DMS53 treated with DMSO at 0.1 percent for 48 hours (cell line): Measurements from ENCODE around the gene PPIE.
"Not testable (repeated sequence)": the region's sequence is repeated elsewhere in the genome, so short reads cannot be mapped to it uniquely, and the experiment has no call there.

ENCODE experiments used
- DNase-seq: peaks from one replicate; lab custom pipeline; 2025; ENCODE audit not compliant: unreplicated experiment; lab: John Stamatoyannopoulos, UW

The PPIE gene

DNA sequence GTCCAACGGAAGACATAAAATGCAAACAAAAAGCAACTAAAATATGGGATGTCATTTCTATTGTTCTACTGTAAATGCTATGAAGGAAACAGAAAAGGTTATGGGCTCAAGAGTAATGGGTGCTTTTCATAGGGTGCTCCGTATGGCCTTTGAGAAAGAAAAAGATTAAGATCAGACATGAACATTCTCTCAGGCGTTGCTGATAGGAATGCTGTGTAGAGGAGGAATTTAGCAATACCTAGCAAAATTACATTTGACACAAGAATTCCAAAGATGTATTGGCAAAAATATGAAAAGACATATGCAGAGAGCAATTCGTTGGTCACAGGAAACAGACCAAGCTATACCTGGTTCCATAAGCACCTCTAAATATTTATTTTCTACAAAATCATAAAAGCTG lies 38.2 kb downstream of the PPIE start:
- no peak for DNase-seq

DNA sequence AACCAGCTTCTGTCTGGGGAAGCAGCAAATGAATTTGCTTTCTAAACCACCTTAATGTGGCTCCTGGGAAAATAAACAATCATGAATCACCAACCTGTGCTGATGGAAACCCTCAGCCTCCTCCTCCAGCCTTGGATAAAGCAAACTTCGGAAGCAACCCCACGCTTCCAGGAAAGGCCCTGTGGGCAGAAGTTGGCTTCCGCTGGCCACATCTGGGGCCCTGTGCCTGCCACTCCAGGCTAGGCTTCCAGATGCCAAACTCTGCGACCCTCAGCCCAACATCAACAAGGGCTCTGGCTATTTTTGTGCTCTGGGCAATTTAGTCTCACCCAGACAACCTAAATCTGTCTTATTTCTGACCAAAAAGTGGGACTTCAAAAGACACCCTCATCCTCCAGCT lies 38.6 kb downstream of the PPIE start:
- DNase-seq, result no peak

DNA sequence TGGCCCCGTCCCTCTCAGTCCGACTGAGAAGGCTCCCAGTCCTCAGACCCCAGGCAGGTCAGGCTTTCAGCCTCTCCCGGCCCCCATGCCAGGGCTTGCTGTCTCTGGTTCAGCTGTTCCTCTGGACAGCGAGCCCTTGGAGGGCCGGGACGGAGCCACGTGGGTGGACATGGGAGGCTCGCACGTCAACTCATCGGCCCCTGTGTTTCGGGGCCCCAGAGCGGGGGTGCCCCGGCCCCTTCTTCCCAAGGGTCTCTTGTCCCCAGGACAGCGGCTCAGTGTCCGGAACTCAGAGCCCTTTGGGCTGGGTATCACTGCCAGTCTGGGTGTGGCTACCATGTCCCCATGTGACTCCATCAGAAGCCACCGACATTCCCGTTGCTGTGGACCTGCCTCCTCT lies 39.2 kb downstream of the PPIE start:
- not testable (repeated sequence) for DNase-seq

DNA sequence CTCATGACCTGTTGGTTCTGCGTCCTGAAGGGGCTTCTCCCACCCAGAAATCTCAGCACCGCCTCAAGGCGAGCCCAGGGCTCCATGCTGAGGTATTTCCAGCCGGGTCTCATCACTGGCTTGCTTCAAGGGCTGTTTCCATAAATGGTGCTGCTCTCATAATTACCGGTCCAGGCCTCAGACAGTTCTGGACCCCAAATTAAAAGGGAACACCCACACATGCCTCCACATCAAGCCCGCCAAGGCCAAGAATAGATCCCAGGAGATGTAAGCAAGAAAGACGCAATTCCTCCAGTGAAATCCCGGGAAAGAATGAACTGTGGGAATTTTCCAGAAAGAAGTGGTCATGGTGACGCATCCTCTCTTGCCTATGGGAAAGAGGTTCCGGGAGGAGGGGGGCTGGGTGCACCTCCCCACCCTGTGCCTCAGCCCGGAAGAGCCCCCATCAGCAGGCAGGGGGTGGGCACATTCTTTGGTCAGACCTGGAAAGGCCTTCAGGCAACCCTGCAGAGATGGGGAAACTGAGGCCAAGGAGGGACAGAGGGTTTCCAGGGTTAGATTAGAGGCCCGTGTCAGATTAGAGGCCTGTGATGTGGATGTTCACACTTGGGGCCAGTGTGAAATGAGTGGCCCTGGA lies 39.9 kb downstream of the PPIE start:
- not testable (repeated sequence) for DNase-seq

DNA sequence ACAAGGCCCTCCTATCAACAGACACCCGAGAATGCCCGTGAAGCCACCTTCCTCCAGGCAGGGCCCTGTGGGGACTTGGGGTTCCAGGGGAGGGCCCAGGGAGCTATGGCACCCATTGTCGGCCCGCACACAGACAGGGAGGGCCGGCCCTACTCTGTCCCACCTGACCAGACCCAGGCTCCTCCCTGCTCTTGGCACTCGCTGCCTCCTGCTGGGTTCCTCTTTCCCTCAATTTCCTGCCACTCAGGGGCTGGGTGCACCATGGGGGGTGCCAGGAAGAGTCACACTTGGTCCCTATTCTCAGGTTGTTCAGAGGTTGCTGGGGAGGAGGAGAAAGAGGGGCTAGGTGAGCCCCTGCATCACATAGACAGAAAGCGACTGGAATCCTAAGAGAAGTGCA lies 40.5 kb downstream of the PPIE start:
- no peak for DNase-seq

DNA sequence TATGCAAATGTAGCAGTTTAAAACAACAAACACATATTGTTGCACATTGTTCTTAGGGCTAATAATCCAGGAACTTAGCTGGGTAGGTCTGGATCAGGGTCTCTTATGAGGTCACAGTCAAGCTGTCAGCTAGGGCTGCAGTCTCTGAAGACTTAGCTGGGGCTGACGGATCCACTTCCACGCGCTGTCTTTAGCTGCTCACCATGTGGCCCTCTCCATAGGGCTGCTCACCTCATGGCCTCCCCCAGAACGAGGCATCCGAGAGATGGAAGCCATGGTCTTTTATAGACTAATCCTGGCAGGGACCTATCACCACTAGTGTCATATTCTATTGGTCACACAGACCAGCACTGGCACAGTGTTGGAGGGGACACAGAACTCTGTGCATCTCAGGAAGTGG lies 41.1 kb downstream of the PPIE start:
- no peak for DNase-seq

DNA sequence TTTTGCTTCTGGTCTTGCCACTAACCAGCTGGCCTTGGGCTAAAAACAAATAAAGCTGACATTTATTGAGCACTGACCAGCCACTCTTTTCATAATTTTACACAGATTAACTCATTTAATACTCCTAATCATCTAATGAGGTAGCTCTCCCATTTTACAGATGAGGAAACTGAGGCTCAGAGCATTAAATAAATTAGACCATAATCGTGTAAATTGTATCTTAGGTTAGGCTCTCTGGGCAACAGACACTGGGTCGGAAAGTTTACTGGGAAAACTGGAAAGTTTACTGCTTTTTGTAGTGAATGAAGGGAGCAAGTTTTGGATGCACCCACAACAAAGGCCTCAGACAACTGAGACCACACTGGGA lies 42.6 kb downstream of the PPIE start:
- no peak for DNase-seq

DNA sequence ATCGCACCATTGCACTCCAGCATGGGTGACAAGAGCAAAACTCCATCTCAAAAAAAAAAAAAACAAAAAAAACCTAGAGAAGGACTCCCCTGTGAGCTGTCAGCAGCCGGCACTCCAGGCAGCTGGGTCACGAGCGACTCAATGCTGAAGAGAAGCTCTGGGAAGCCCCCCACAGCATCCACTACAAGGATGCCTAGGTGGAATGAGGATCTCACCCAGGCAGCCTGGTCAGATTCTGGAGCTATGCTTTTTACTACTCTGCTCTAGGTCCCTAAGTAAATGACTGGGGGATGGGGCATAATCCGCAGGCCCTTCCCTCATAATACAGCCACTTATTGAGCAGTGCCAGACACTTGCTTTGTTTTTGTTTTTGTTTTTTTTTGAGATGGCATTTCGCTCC lies 43.4 kb downstream of the PPIE start:
- DNase-seq, result no peak

DNA sequence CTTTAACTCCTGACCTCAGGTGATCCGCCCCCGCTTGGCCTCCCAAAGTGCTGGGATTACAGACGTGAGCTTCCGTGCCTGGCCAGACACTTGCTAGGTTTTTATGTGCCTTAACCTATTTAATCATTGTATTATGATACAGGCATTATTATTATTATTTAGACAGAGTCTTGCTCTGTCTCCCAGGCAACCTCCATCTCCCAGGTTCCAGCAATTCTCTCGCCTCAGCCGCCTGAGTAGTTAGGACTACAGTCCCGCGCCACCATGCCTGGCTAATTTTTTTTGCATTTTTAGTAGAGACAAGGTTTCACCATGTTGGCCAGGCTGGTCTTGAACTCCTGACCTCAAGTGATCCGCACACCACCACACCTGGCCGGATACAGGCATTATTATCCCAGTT lies 44.0 kb downstream of the PPIE start:
- DNase-seq, result not testable (repeated sequence)

DNA sequence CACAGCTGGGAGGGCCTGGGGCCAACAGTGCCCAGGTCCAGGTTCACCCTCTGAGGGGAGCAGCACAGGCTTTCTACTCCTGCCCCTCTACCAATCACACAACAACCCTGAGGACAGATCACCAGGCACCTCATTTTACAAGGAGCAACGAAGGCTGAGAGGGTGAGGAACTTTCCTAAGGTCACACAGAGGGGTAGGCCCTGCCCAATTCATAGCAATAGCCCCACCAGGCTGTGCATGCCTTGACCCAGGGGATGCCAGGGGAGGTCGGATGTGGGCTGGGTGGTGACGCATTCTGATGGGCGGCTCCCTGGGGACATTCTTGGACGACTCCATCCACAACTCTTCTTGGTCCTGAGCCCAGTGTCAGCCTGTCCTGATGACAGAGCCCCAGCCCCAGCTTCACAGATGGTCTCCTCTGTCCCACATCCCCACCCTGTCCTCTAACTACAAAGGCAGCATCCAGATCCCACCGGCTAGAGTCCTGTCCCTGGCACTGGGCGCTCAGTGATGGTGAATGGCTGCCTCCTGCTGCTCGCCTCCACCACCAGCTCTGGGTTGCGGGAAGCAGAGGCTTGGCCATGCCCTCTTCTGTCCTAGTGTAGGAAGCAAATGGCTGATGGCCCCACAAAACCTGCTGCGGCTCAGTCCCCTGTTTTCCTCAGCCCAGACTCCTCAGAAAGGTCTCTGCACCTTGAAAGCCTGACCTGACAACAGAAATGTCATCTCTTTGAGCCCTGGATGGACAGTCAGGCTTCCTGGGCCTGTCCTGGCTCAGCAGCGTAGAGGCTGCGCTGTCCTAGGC lies 47.8 kb downstream of the PPIE start:
- DNase-seq, result not testable (repeated sequence)

DNA sequence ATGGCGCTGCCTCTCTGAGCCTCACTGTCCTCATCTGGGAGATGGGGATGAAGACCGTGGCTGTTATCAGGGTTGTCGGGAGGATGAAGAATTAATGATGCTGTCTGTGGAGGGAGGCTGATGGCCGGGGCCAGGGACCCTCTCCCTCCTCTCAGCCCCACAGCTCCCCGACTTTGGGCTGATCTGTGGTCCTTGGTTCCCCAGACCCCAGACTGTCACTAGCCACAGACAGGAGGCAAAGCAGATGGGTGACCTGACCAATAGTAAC lies 48.4 kb downstream of the PPIE start:
- not testable (repeated sequence) for DNase-seq

DNA sequence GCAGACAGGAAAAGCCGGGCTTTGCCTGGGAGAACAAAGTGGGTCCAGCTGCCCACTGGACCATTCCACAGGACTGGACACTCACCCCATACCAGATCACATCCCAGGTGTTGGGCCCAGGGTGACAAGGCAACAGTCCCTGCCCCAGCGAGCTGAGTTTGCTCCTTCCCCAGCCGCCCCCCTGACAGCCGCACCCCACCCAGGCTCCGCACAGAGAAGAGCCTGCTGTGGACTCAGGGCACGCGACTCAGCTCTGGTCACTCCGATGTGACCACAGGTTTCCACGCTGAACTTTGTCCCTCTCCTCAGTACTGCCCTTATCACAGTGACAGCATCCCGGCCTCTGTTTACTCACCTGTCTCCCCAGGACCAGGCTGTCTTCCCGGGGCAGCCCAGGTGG lies 48.8 kb downstream of the PPIE start:
- no peak for DNase-seq

DNA sequence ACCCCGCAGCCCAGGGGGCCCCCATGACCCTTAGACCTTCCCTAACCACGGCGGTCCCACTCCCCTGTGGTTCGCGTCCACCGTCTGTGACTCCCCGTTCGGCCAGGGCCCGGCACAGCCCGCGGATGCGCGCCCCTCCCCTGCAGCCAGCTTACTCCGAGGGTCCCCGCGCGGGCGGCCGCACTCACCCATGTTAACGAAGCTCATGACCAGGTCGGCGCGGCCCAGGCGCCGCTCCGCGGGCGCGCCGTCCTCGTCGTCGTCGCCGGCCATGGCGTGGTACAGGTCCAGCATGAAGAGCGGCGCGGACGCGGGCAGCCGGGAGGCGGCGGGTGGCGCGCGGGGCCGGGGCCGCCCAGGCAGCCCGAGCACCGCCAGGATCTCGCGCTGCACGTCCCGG lies 49.3 kb downstream of the PPIE start:
- DNase-seq, result not testable (repeated sequence)

DNA sequence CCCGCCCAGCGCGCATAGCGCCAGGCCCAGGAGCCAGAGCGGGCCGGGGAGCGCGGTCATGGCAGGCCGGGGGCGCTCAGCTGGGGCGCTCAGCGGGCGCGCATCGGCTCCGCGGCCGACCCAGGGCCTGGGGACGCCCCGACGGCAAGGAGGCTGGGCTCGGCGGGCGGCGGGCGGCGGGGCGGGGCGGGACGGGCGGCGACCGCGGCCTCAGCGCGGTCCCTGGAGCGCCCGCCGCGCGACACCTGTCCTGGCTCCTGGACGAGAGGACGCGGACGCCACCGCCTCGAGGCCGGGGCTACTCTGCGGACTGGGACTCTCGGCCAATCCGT lies 49.7 kb downstream of the PPIE start:
- no peak for DNase-seq

DNA sequence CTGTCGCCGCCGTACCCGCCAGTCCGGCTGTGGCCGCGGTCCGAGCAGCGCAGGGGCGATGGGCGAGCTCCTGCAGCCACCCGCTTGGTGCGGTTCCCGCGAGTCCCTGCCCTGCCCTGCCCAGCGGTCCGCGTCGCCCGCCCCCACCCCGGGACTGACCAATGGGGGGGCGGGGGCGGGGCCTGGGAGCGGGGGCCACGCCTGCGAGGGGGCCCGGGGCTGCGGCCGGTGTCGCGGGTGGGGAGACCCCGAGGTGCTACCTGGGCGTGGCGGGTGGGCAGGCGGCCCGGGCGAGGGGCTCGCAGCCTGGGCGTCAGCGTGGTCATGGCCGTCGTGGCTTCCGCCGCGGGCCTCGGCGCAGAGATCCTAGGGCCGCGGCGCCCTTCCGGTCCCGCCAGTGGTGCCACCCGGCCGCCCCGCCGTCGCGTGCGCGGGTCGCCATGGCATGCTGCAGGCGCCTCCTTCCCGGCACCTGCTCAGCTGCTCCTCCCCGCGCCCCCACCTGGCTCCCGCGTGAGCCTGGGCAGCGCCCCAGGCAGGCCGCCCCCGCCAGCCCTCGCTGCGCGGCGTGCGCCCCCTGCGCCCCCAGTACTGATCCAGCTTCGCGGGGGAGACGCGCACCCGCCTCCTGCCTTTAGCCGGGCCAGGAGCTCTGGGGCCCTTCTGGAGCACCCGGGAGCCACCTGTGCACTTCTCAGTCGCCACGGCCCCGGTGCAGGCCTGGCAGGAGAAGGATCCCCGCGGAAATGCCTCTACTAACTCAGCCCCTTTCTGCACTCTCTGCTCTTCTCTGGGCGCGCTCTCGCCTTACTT lies 50.3 kb downstream of the PPIE start, which contains the start of gene BMP8B:
TSS of gene BMP8B (minus strand) at position 108 of the 813 bp plus-strand sequence. CDS start 380 bp downstream, outside the sequence.
- peak; percentile 56 for DNase-seq

DNA sequence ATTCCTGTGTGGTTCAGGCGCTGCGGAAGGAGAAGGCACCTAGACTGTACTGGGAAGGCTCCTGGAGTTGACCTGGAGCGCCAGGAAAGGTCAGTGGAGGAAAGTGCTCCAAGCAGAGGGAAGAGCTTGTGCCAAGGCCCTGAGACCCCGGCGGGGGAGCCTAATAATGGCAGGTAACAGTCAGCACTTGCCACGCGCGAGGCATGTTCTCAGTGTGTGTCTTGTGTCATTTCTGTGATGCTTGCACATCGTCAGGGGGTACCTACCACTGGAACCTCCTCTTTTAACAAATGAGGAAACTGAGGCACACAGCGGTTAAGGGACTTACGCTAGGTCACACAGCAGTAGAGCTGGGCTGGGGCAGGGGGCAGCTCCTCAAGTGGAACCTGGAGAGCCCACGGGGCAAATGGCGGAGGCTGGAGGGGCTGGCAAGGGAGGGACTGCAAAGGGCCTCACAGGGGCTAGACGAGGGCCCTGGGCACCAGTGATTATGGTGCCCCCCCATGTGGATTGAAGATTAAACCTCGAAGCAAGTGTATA lies 51.0 kb downstream of the PPIE start:
- no peak for DNase-seq

DNA sequence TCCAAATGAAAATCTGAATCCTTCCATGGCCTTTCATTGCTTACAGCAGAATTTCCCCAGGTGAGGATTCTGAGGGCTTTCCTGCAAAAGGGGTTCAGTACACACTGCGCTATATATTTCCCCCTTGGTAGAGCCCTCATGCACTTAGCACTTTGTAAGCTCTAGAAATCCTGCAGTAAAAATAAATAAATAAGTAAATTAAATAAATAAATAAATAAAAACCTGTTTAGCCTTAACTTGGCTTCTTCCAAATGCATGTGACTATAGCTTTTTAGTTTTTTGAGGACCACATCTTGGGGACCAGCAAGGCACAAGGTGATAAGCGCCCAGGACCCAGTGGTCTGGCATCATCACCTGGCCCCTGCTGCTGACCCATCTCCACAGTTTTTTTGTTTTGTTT lies 53.2 kb downstream of the PPIE start:
- no peak for DNase-seq

DNA sequence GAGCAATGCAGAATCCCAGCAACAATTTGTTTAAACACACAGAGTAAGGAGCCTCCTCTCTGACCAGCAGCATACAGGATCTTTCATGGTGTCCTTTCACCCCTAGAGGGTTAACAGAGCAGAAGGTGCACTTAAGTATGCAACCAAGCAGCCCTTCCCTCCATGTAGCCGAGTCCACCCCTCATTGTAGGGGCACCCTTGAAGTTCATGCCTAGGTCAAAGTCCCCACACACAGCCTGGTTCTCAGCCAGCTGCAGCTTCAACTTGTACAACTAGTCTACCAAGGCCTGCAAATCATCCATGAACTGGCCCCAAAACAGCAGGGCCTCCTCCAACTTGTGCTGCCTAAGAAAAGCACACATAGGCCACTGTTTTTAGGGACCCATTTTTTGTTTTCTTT lies 57.0 kb downstream of the PPIE start:
- no peak for DNase-seq

DNA sequence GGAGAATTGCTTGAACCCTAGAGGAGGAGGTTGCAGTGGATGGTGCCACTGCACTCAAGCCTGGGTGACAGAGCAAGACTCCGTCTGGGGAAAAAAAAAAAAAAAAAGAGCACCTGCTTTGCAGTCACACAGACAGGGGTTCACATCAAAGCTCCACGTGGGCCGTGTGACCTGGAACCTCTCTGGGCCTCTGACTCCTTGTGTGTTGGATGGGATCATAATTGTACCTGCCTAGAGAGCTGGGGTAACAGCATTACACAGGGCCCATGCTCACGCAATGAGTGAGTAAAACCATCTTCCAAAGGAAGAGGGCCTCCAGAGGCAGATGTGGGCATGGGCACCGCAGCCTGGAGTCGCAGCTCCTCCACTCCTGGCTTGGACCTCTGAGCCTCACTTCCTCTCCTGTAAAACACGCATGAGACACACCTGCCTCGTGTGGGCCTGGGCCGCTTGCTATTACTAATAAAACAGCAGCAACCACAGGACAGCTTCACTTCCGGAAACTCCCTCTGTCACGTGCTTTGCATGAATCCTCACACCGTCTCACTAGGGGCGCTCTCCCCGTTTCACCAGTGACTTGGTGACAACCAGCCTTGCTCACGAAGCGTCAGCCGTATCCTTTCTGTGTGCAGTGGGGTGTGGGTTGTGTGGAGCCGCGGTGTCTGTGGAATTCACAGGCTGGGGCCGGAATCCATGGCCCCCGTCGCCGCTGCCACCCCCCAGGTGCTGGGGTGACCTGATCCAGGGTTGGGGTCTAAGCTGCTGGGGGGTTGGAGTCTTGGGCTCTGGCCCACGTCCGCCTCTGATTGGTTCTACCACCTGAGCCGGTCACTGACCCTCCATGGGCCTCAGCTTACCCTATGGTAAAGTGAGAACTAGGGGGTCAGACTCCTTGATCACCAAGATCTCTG lies 60.4 kb downstream of the PPIE start:
- DNase-seq, result peak; percentile 93

DNA sequence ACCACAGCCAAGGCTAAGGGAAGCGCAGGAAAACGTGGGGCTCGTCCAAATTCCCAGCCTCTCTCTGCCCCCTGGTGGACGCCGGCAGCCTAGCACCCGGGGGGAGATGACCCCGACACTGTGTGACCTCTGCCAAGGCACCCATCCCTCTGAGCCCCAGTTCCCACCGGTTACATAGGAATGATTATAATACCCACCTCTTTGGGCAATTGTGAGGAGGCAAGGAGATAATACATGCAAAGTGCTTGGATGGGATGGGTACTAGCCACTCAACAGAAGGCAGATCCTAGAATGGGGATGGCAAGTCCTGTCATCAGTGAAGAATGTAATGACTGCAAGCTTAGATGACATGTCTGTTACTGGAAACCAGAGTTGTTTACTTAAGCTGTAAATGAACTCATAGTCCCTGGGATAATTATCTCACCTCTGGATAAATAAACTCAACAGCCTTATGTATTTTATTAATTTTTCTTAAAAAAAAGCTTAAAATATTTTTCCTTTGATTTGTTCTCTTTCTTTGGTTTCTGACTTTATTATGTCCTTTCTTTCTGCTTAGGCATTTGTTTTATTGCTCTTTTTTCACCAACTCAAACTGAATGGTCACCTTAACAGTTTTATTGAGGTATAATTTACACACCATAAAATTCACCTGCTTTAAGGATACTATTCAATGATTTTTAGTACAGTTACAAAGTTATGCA lies 61.2 kb downstream of the PPIE start:
- DNase-seq, result peak; percentile 86
